KOPT-K1 (cell line): ENCODE results near the gene RBM18.

ENCODE experiments used
- H3K27ac ChIP-seq: fragments of 200-600 bp; sonication (generic); 2 replicates; pipeline ENCODE4 v1.5.1; 2016; ENCODE audit warnings: antibody characterized with exemption, mild to moderate bottlenecking, low read depth, low read length; ENCODE audit not compliant: poor library complexity, severe bottlenecking
- H3K36me3 ChIP-seq: fragments of 200-600 bp; sonication (generic); 2 replicates; pipeline ENCODE4 v1.5.1; 2017; ENCODE audit warnings: antibody characterized with exemption, mild to moderate bottlenecking, low read length, moderate library complexity; ENCODE audit not compliant: insufficient read depth
- H3K9me3 ChIP-seq: fragments of 200-600 bp; sonication (generic); 2 replicates; pipeline ENCODE4 v1.5.1; 2017; ENCODE audit warnings: antibody characterized with exemption, low read length, mild to moderate bottlenecking; ENCODE audit not compliant: insufficient read depth, poor library complexity, severe bottlenecking

The RBM18 gene

DNA sequence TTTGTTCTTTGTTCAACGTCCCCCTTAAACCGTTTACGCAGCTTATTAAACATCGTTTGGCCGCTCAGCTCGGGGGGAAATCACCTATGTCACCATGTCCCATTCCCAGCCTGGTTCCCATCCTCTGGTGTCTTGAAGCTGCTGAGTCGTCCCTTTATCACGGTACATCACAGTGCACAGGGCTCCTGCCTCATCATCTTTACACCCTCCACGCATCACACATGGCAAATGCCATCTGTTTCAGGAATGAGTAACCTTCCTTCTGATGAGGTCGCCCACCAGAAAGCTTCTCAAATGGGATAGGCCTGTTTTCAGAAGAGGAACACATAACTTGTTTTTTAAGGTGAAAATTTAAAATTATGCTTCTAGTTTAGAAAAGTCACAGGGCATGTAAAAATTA, 28.0 kb downstream of the RBM18 start:
- no peak overlapping the region for H3K27ac ChIP-seq
- peaks cover 27% of the 10 kb centered on the region for H3K36me3 ChIP-seq
- H3K9me3 ChIP-seq = no peaks in the 10 kb centered on the region

DNA sequence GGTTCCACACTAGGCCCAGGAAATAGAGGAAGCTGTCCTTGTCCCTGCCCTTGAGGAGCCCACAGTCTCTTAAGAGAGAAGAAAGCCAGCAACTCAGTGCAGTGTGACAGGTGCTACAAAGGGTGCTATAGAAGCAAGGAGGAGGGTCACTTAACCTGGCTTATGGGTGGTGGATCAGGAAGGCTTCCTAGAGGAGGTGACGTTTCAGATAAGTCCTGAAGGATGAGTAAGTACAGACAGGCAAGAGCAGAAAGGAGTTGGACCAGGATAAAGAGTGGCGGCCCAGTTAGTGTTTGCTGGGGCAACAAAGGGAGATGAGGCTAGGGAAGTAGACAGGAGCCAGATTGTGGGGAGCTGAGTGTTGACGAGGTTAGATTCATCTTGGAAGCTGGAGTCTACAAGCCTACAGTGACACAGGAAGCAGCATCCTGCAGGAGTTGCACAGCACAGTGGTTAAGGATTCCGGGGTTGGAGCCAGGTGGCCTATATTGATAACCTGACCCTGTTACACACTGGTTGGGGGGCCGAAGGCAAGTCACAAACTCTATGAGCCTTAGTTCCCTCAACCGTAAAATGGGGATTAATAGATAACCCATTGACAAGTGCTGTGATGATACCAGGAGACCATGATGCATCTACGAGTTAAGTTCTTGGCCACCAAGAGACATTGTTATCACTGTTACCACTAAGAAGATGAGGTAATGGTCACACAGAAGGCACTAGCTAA, 30.5 kb downstream of the RBM18 start:
- Histone ChIP-seq H3K27ac (no peak overlapping the region), H3K36me3 (peaks cover 2% of the 10 kb centered on the region), H3K9me3 (no peaks in the 10 kb centered on the region)

DNA sequence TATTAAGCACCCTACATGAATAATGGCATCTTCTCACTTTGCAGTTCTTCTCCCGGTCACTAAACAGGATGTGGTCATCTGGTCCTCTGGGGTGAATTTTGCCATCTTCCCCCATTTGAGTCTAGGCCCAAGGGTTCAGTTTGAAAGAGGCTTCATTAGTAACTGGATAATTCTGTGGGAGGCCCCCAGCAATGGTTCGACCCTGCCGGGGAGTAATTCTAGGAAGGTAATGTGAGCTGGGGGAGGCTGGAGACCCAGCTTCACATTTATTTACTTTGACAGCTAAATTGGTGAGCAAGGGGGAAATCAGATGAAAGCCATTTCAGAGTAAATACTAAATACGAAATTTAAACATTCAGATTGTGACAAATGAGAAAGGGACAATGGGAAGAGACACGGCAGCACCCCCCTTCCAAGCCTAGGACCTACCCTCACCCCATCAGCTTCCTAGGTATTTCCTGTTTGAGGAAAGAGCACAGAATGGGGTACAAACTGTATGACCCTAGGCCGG, 31.8 kb downstream of the RBM18 start:
- H3K36me3 ChIP-seq = no peaks in the 10 kb centered on the region
- no peaks in the 10 kb centered on the region for H3K9me3 ChIP-seq
- no peak overlapping the region for H3K27ac ChIP-seq

DNA sequence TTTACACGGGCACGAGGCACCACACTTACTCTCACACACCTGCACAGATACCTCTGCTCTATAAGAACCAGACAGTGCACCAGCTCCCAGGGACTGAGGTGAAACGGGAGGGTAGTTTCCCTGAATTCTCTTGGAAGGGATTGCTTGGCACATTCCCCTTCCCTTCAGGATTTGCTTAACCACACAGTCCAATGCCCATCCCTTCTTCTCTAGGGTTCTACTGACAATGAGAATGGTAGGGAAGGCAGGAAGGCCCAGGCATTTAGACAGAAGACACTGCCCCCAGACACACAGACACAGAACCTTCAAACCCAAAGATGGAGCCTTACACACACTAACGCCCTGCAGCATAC, 35.2 kb downstream of the RBM18 start:
- no peaks in the 10 kb centered on the region for H3K9me3 ChIP-seq
- no peak overlapping the region for H3K27ac ChIP-seq
- no peaks in the 10 kb centered on the region for H3K36me3 ChIP-seq

DNA sequence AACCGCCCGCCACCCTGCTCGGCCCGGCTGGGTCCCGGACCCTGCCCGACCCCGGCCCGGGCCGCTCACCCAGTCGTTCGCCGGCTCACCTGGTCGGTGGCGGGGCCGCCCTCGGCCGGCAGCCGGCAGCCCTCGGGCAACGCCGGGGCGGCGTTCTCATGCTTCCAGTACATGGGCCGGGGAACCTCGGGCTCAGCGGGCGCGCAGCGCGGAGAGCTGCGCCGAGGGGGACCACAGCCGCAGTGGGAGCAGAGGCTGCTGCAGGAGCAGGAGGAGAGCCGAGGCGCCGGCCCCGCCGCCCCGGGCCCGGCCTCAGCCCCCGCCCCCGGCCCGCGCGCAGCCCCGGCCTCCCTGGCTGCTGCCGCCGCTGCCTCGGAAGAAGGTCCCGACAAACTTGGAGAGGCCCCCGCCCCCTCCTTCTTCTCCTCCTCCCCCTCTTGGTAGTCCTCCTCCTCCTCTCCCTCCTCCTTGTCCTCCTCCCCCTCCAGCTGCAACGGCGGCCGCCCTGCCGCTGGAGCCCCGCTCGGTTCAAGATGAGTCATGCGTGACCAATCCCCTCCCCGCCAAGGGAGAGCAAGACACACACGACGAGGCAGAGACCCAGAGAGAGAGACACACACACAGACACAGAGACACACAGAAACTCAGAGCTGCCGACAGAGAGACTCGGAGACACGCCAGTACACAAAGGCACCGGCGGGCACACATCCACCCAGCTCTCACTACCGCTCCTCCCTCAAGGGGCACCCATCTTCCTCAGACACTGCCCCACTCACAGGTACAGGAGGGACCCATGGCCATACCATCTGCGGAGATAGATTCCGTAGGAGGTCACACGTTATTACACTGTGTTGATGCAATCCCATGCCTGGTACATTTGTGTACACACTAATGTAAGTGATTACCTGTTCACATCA, 35.8 kb downstream of the RBM18 start, which contains the start of gene LHX6:
Gene LHX6 (minus strand): TSS at position 390 of the 917 bp plus-strand sequence. CDS start 217 bp downstream, at position 173.
- H3K36me3 ChIP-seq = no peaks in the 10 kb centered on the region
- H3K27ac ChIP-seq = no peak within 1 kb of the TSS
- no peaks in the 10 kb centered on the region for H3K9me3 ChIP-seq

DNA sequence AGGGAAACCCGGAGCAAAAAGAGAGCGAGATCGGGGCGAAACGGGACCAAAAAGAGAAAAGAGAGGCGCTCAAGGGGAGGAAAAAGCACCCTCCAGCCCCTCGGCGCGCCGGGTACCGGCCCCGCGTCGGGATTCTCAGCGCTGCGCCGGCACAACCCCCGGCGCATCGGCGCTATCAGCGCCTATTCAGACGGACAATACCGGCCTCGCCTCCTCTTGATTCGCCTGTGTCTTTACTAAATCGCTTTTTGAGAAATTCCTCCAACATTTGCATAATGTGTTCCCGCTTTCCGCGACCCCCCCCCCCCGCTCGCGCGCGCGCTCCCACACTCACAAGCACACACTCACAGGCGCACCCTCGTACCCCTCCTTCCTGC, 36.5 kb downstream of the RBM18 start:
- Histone ChIP-seq H3K27ac (no peak overlapping the region), H3K36me3 (no peaks in the 10 kb centered on the region), H3K9me3 (no peaks in the 10 kb centered on the region)

DNA sequence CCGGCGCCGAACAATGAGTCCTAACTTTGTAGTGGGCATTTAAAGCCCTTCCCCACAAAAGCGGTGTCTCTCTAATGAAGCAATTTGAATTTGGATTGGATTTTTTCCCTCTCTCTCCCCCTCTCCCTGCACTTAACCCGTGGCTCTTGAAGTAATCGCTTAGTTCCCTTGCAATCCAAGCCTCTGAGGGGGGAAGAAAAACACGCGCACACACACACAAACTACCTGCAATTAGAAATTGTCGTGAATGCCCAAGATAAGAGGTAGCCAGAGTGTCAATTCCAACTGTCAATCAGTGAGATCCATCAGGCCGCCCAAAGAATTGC, 37.1 kb downstream of the RBM18 start:
- Histone ChIP-seq H3K36me3 (no peaks in the 10 kb centered on the region), H3K9me3 (no peaks in the 10 kb centered on the region), H3K27ac (no peak overlapping the region)

DNA sequence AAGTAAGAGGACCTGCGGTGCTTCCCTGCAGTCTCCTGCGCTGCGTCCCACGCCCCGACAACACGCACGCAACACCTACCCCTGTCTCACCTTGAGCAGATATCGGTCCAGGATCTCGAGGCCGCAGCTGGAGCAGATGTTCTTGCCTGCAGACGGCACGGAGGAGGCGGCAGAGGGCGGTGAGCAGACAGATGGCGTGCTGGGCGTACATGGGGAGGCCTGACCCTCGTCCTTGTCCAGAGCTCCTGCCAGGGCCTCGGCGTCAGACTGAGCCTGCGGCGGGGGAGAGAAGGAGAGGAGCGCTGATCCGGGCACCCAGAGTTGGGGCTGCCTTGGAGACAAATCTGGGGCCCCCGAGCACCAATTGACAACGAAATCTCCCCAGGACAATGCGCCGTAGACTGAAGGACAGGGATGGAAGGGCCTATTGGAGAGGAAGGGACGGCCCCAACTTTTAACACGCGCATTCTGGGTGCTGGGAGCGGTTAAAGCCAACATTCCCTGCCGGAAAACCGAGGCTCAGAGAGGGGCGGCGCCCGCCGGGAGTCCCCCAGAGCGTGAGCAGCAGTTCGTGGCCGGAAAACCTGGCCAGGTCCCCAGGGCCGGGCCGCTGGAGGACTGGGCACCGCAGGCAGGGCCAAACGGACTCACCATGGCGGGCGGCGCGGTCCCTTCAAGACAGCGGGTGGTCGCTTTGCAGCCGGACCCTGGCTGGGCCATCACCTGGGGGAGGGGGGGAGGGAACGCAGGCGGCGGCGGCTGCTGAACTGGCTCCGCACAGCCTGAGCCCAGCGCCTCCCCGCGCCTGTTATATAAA, 37.7 kb downstream of the RBM18 start:
- no peaks in the 10 kb centered on the region for H3K36me3 ChIP-seq
- no peak overlapping the region for H3K27ac ChIP-seq
- H3K9me3 ChIP-seq = no peaks in the 10 kb centered on the region

DNA sequence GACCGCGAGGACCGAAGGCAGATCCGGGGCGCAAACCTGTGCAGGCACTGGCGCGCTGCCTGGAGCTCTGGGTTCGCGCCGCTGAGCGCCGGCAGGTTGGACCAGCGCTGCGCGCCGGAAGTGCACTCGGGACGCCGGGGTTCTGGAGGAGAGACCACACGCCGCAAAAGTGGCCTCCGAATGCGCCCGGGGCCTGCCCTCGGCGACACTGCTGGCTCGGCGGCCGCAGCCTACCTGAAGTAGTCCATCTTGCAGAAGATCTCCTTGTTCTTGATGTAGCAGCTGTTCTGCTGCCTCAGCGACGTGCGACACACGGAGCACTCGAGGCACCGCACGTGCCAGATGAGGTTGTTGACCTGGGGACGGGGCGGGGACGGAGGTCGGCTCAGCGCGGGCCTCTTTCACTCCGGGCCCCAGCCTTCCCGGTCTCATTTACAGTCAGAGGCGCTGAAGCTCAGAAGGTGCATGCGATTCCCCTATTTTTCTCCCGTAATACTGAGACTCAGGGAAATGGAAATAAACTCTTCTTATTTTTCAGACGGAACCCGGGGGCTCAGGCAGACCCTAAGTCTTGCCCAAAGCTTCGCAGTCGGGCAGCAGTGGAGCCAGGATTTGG, 38.4 kb downstream of the RBM18 start:
- Histone ChIP-seq H3K27ac (no peak overlapping the region), H3K9me3 (no peaks in the 10 kb centered on the region), H3K36me3 (no peaks in the 10 kb centered on the region)

DNA sequence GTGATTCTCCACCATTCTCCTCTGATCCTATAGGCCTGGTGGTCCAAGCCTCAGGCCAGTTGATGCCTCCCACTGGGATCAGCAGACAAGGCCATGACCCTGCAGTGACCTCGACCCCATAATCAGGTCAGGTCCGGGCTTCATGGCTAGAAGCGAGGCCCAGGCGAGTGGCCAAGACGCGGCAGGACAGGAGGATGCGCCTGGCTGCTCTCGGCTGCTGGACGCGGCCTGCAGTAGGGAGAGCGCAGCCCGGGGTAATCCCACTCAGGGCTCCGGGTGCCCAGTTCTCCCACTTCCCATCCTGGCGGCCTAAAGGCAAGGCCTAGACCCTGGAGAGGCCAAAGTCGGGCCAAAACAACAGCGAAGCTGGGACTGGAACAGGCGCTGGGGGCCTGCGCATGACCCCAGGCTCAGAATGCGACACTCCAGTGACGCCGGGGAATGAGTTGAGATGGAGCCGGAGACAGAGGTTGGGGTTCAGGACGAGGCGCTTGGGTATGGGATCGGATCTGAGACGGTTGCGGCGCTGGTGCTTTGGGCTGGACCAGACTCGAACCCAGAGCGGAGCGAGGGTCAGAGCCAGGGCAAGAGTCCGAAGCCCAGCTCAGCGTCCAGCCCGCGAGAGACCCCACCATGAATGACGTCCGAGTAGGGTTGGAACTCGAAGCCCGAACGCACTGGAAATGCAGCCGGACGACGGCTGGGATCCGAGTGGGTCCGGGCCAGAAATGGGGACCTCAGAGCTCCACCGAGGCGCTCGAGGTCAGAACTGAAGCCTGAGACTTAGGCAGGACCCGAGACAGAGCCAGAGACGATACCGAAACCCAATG, 39.1 kb downstream of the RBM18 start:
- Histone ChIP-seq H3K9me3 (no peaks in the 10 kb centered on the region), H3K36me3 (no peaks in the 10 kb centered on the region)

DNA sequence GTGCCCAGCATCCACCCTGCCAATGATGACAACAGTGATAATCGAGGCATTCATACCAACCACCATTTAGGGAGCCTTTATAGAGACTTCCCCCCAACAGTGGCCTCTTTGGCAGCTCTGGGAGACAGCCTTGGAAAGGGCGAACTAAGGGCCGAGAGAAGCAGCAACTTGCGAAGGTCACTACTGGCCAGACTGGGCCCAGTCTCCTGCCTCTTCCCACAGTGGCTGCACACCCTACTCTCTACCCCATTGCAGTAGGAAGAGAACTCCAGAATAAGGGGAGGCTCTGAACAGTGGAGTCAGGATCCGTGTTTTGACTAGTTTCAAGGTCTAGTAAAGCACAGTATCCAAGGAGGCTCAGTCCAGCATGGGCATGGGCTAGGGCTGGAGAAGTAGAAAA, 41.2 kb downstream of the RBM18 start:
- Histone ChIP-seq H3K9me3 (no peaks in the 10 kb centered on the region), H3K27ac (no peak overlapping the region), H3K36me3 (no peaks in the 10 kb centered on the region)

More for the DNA sequence above, 39.1 kb downstream of the RBM18 start:
- no peak overlapping the region for H3K27ac ChIP-seq

DNA sequence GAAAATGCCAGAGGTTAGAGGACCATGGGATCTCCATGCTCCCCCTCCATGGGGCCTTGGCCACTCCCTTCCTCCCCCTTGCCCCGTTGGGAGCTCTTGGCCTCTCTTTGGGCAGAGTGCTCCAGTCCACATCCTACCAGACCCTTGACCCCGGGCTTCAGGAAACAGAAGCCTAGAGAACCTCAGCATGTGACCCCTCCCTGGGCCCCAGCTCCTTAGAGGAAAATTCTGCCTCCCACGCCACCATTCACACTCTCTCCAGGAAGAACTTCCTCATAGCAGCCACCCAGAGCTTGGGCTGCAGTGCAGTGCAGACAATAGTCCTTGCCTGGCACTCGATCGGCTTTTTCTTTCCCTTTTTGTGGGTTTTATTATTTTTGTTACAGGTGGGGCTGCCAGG, 41.8 kb downstream of the RBM18 start:
- Histone ChIP-seq H3K27ac (no peak overlapping the region), H3K36me3 (no peaks in the 10 kb centered on the region), H3K9me3 (no peaks in the 10 kb centered on the region)

DNA sequence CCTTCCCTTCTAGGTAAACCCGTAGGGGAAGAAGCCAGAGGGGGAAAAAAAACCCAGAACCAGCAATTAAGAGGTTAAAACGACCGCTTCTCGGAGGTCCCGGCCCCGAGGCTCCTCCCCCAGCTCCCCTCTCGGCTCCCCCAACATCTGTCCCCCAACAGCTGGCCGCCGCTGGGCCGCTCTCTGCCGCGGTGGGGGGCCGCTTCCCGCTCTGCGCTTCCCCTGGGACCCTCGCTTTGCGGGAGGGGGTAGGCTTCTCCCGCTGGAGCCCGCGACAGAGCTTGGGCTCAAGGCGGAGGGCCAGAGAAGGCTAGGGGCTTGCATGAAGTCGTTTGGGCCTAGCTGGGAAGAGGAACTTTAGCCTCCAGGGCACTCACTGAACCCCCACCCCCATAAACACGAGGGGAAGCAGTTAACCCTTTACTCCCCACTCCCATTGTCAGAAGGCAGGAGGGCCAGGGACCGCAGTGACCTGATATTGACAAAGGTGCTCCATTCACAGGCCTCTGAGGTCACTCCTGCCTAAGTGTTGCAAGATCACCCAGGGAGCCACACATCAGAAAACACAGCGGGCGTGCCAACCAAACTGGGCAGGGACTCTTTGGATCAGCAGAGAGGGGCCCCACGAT, 43.3 kb downstream of the RBM18 start:
- Histone ChIP-seq H3K27ac (no peak overlapping the region), H3K36me3 (no peaks in the 10 kb centered on the region), H3K9me3 (no peaks in the 10 kb centered on the region)
